Frontal cortex (tissue), 4 donors: ENCODE measurements around the gene DCHS1. TPM values are rescaled to one million over a fixed set of nuclear protein-coding genes. Genes with fewer than 3 reads are reported as not detected.

ENCODE experiments used
- DNase-seq, 2 donors: peaks; one replicate each; pipeline ENCODE4 v3.0.0; 2012; ENCODE audit warnings: low spot score in 2 of 2
- FAIRE-seq: peaks from 2 replicates; lab custom pipeline; 2012; peaks lifted over from hg19 to GRCh38; lab: Jason Lieb, UNC
- total RNA-seq: library from RNA; depleted of rRNA; stranded (reverse); fragments of >200 nt; gene quantifications from one replicate; pipeline ENCODE4 v1.2.3, GENCODE V29; 2014
- donor health status: control.
- donor health status: control.
- donor health status: control.

Gene DCHS1
- total RNA-seq, 1 donor from 2014 or later: 38.3 TPM

GRCh38 chr11:6631361-6631890 is 24.2 kb downstream of the DCHS1 start:
- DNase-seq: no peak
- no peak for FAIRE-seq

GRCh38 chr11:6630632-6631291 is 24.8 kb downstream of the DCHS1 start:
- DNase-seq: no peak
- no peak for FAIRE-seq

GRCh38 chr11:6629892-6630631 is 25.5 kb downstream of the DCHS1 start:
- DNase-seq: no peak
- FAIRE-seq: no peak

GRCh38 chr11:6629573-6629891 is 26.1 kb downstream of the DCHS1 start:
- DNase-seq (no peak), FAIRE-seq (no peak)

GRCh38 chr11:6628526-6628925 is 27.1 kb downstream of the DCHS1 start:
- DNase-seq (no peak), FAIRE-seq (no peak)

GRCh38 chr11:6627762-6628241 is 27.8 kb downstream of the DCHS1 start:
- DNase-seq (no peak), FAIRE-seq (no peak)

- DNase-seq (peak; percentile 62 to 63), FAIRE-seq (no peak)
Measured at GRCh38 chr11:6626971-6627761, 28.4 kb downstream of the DCHS1 start.

GRCh38 chr11:6625832-6626420 is 29.7 kb downstream of the DCHS1 start:
- DNase-seq: no peak
- FAIRE-seq: no peak

GRCh38 chr11:6625156-6625831 is 30.3 kb downstream of the DCHS1 start:
- DNase-seq: no peak
- FAIRE-seq: no peak

GRCh38 chr11:6623391-6624363 is 31.9 kb downstream of the DCHS1 start:
- DNase-seq (no peak), FAIRE-seq (no peak)

- FAIRE-seq (no peak), DNase-seq (no peak)
Measured at GRCh38 chr11:6622261-6623171, 33.1 kb downstream of the DCHS1 start.

GRCh38 chr11:6621711-6622211 is 33.8 kb downstream of the DCHS1 start:
- DNase-seq (no peak), FAIRE-seq (no peak)

- DNase-seq (no peak), FAIRE-seq (no peak)
Measured at GRCh38 chr11:6620636-6621035, 35.0 kb downstream of the DCHS1 start.

GRCh38 chr11:6619004-6619745 is 36.4 kb downstream of the DCHS1 start, which contains the start of gene TPP1:
TPP1 (minus strand) TSS chr11:6619422; CDS start chr11:6619400, 22 bp downstream.
- FAIRE-seq: peak; percentile 44

GRCh38 chr11:6618117-6619003 is 37.2 kb downstream of the DCHS1 start:
- FAIRE-seq (no peak), DNase-seq (peak in 1 of 2 donors; percentile 69)

More at GRCh38 chr11:6619004-6619745, 36.4 kb downstream of the DCHS1 start, which contains the start of gene TPP1:
- DNase-seq: peak; percentile 97 to 99
